GM12801 (cell line): ENCODE data around the gene TWNK.

ENCODE experiments used
- CTCF ChIP-seq: IDR thresholded peaks from one replicate; pipeline ENCODE4 v1.5.1; 2011; ENCODE audit warnings: control low read depth; ENCODE audit not compliant: insufficient read length; ENCODE audit errors: extremely low read depth

Gene TWNK

GRCh38 chr10:101022967-101023705, 35.8 kb downstream of the TWNK start:
- no peak for TF ChIP-seq CTCF

GRCh38 chr10:101027106-101027720, 39.9 kb downstream of the TWNK start:
- TF ChIP-seq CTCF, result no peak

GRCh38 chr10:101028446-101029337, 41.3 kb downstream of the TWNK start:
- no peak for TF ChIP-seq CTCF

- TF ChIP-seq CTCF, result no peak
Measured at GRCh38 chr10:101029520-101030295, 42.4 kb downstream of the TWNK start.

- no peak for TF ChIP-seq CTCF
Measured at GRCh38 chr10:101030496-101031127, 43.3 kb downstream of the TWNK start.

- TF ChIP-seq CTCF, result no peak
Measured at GRCh38 chr10:101031128-101031795, 43.9 kb downstream of the TWNK start, which contains the start of the genes PDZD7 and SFXN3. PDZD7 (minus strand) TSS chr10:101031129; CDS start chr10:101030219, 910 bp downstream. SFXN3 (plus strand) TSS chr10:101031234; CDS start chr10:101034695, 3,461 bp downstream.
